BLaER1 treated with 17β-estradiol and CSF1 and Interleukin-3, amounts not matched to agents 10 nM and 100 nM (cell line): Measurements from ENCODE around the gene MARF1.
"Not testable (repeated sequence)": the region's sequence is repeated elsewhere in the genome, so short reads cannot be mapped to it uniquely, and the experiment has no call there.

Experiments
- H3K27ac ChIP-seq, 11 experiments: shearing (Covaris generic); formaldehyde crosslinking; 2 replicates each; pipeline ENCODE4 v1.8.1; 2022
- H3K27me3 ChIP-seq, 11 experiments: shearing (Covaris generic); formaldehyde crosslinking; 2 replicates each; pipeline ENCODE4 v1.8.1; 2022
- H3K36me3 ChIP-seq, 11 experiments: shearing (Covaris generic); formaldehyde crosslinking; 2 replicates each; pipeline ENCODE4 v1.8.1; 2022
- H3K4me1 ChIP-seq, 10 experiments: shearing (Covaris generic); formaldehyde crosslinking; 2 replicates each; pipeline ENCODE4 v1.8.1; 2022
- H3K4me2 ChIP-seq, 11 experiments: shearing (Covaris generic); formaldehyde crosslinking; 2 replicates each; pipeline ENCODE4 v1.8.1; 2022
- H3K4me3 ChIP-seq, 10 experiments: shearing (Covaris generic); formaldehyde crosslinking; 2 replicates each; pipeline ENCODE4 v1.8.1; 2022
- H3K9ac ChIP-seq, 11 experiments: shearing (Covaris generic); formaldehyde crosslinking; 2 replicates each; pipeline ENCODE4 v1.8.1; 2022
- H3K9me3 ChIP-seq, 11 experiments: shearing (Covaris generic); formaldehyde crosslinking; replicated peaks in 1 of 11; 2 replicates each; pipeline ENCODE4 v1.8.1; 2022
- H4K20me1 ChIP-seq, 11 experiments: shearing (Covaris generic); formaldehyde crosslinking; 2 replicates each; pipeline ENCODE4 v1.8.1; 2022
- Cebpa-rat ChIP-seq, 11 experiments: shearing (Covaris generic); IDR thresholded peaks; 2 replicates each; pipeline ENCODE4 v1.8.1; 2022

Gene MARF1

DNA sequence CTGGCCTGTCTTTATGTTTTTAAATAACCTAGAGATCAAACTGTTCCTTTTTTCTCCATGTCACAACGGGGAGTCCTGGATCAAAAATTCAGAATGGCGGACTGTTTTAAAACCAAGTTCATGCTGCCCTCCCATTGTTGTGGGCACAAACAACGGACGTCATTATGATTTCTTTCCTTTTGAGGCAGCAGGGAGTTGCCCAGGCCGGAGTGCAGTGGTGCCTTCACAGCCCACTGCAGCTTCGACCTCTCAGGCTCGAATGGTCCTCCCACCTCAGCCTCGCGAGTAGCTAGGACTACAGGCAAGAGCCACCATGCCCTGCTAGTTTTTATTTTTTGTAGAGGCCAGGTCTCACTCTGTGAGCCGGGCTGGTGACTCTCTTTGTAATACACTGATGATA lies 33.6 kb upstream of the MARF1 start:
- Histone ChIP-seq H3K4me3 (no peak overlapping the region; a peak in 1 of 20 replicates), H4K20me1 (peaks cover 0 to 7% (median 0%) of the 10 kb centered on the region in 11 experiments; a peak in 1 of 22 replicates), H3K27ac (peak overlapping the region in 10 of 11 experiments; percentile 96 to 99 (median 98); a peak in 20 of 22 replicates), H3K27me3 (no peaks in the 10 kb centered on the region), H3K9ac (peak overlapping the region in 4 of 11 experiments; percentile 2 to 83 (median 32); a peak in 6 of 22 replicates), H3K4me2 (peak overlapping the region in 8 of 11 experiments; percentile 82 to 96 (median 90); a peak in 11 of 22 replicates), H3K9me3 (no peaks in the 10 kb centered on the region), H3K36me3 (peaks cover 73 to 90% (median 85%) of the 10 kb centered on the region in 11 experiments), H3K4me1 (peaks cover 41 to 94% (median 81%) of the 10 kb centered on the region in 10 experiments)
- TF ChIP-seq Cebpa-rat (IDR thresholded peaks at IDR 0.05), result no peak

GRCh38 chr16:15674571-15674970 lies 31.6 kb upstream of the MARF1 start:
- peak overlapping the region; percentile 83 to 92 (median 89); a peak in 16 of 22 replicates for H3K9ac ChIP-seq
- H3K36me3 ChIP-seq, result peaks cover 73 to 90% (median 86%) of the 10 kb centered on the region in 11 experiments
- peak overlapping the region in 2 of 10 experiments; percentile 23 to 59; a peak in 1 of 20 replicates for H3K4me3 ChIP-seq
- peaks cover 43 to 97% (median 87%) of the 10 kb centered on the region in 10 experiments for H3K4me1 ChIP-seq
- peak overlapping the region; percentile 96 to 99 (median 98); a peak in 21 of 22 replicates for H3K27ac ChIP-seq
- peak in 2 of 11 experiments; percentile 36 to 47; a peak in 2 of 22 replicates for TF ChIP-seq Cebpa-rat (IDR thresholded peaks at IDR 0.05)
- H3K9me3 ChIP-seq, result no peaks in the 10 kb centered on the region
- H3K27me3 ChIP-seq, result no peaks in the 10 kb centered on the region
- H4K20me1 ChIP-seq, result no peaks in the 10 kb centered on the region
- peak overlapping the region; percentile 79 to 96 (median 88) for H3K4me2 ChIP-seq

GRCh38 chr16:15672514-15673167 lies 29.7 kb upstream of the MARF1 start:
- Histone ChIP-seq H4K20me1 (no peaks in the 10 kb centered on the region; a peak in 1 of 22 replicates), H3K9ac (peak overlapping the region; percentile 83 to 92 (median 89)), H3K4me3 (peak overlapping the region in 8 of 10 experiments; percentile 17 to 59 (median 36); a peak in 14 of 20 replicates), H3K4me1 (peaks cover 42 to 97% (median 81%) of the 10 kb centered on the region in 10 experiments), H3K9me3 (no peaks in the 10 kb centered on the region), H3K27ac (peak overlapping the region; percentile 96 to 99 (median 98)), H3K27me3 (no peaks in the 10 kb centered on the region), H3K36me3 (peaks cover 73 to 90% (median 86%) of the 10 kb centered on the region in 11 experiments), H3K4me2 (peak overlapping the region; percentile 79 to 96 (median 88))
- TF ChIP-seq Cebpa-rat (IDR thresholded peaks at IDR 0.05), result peak; percentile 98 to 100 (median 99)

DNA sequence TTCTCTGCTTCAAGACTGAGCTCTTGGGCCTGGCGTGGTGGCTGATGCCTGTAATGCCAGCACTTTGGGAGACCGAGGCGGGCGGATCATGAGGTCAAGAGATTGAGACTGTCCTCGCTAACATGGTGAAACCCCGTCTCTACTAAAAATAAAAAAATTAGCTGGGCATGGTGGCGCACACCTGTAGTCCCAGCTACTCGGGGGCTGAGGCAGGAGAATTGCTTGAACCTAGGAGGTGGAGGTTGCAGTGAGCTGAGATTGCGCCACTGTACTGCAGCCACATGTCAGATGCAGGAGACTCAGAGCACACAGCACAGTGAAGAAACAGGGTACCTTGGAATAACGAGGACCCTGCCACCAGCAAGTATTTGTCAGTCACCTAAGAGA lies 29.2 kb upstream of the MARF1 start:
- H3K27ac ChIP-seq, result peak overlapping the region; percentile 96 to 99 (median 98)

GRCh38 chr16:15671530-15672117 lies 28.7 kb upstream of the MARF1 start:
- Histone ChIP-seq H3K36me3 (peaks cover 74 to 90% (median 86%) of the 10 kb centered on the region in 11 experiments), H4K20me1 (peaks cover 0 to 4% (median 0%) of the 10 kb centered on the region in 11 experiments; a peak in 2 of 22 replicates), H3K9me3 (no peaks in the 10 kb centered on the region), H3K9ac (peak overlapping the region; percentile 83 to 92 (median 89)), H3K4me3 (peak overlapping the region in 3 of 10 experiments; percentile 9 to 33 (median 23); a peak in 7 of 20 replicates), H3K4me2 (peak overlapping the region; percentile 77 to 96 (median 88)), H3K27ac (peak overlapping the region; percentile 96 to 99 (median 98)), H3K27me3 (no peaks in the 10 kb centered on the region), H3K4me1 (peaks cover 42 to 87% (median 72%) of the 10 kb centered on the region in 10 experiments)
- no peak for TF ChIP-seq Cebpa-rat (IDR thresholded peaks at IDR 0.05)

More for the DNA sequence above, 29.2 kb upstream of the MARF1 start:
- Histone ChIP-seq H3K36me3 (peaks cover 74 to 90% (median 86%) of the 10 kb centered on the region in 11 experiments), H3K4me2 (peak overlapping the region; percentile 77 to 96 (median 88)), H3K4me1 (peaks cover 42 to 92% (median 77%) of the 10 kb centered on the region in 10 experiments), H3K4me3 (peak overlapping the region in 4 of 10 experiments; percentile 9 to 33 (median 25); a peak in 6 of 20 replicates), H3K9ac (peak overlapping the region; percentile 83 to 92 (median 89))
- not testable (repeated sequence) for H4K20me1 ChIP-seq, H3K9me3 ChIP-seq, H3K27me3 ChIP-seq
- TF ChIP-seq Cebpa-rat (IDR thresholded peaks at IDR 0.05), result peak in 3 of 11 experiments; percentile 32 to 64 (median 46); a peak in 3 of 22 replicates

DNA sequence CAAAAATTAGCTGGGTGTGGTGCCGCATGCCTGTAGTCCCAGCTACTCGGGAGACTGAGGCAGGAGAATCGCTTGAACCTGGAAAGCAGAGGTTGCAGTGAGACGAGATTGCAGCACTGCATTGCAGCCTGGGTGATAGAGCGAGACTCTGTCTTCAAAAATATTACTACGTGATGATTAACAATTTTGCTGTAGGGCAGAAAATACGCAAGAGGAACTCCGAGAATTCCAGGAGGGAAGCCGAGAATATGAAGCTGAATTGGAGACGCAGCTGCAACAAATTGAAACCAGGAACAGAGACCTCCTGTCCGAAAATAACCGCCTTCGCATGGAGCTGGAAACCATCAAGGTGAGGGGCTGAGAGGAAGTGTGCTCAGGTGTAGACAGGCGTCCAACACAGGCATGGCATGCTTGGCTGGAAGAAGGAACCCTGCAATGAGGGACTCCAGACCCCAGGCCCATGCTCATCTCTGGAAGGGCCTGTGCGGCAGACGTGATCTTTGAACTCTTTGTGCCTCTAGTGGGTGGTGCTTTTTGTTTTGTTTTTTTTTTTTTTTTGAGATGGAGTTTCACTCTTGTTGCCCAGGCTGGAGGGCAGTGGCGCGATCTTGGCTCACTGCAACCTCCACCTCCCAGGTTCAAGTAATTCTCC lies 24.3 kb upstream of the MARF1 start:
- Histone ChIP-seq H3K36me3 (peaks cover 93 to 100% (median 99%) of the 10 kb centered on the region in 11 experiments), H3K9ac (no peak overlapping the region), H3K4me3 (no peak overlapping the region), H3K9me3 (no peaks in the 10 kb centered on the region), H3K27me3 (no peaks in the 10 kb centered on the region), H3K27ac (peak overlapping the region in 2 of 11 experiments; percentile 8 to 16; a peak in 2 of 22 replicates), H3K4me1 (peaks cover 16 to 50% (median 32%) of the 10 kb centered on the region in 10 experiments), H3K4me2 (no peak overlapping the region), H4K20me1 (peaks cover 7 to 45% (median 35%) of the 10 kb centered on the region in 11 experiments; a peak in 20 of 22 replicates)
- TF ChIP-seq Cebpa-rat (IDR thresholded peaks at IDR 0.05), result no peak

DNA sequence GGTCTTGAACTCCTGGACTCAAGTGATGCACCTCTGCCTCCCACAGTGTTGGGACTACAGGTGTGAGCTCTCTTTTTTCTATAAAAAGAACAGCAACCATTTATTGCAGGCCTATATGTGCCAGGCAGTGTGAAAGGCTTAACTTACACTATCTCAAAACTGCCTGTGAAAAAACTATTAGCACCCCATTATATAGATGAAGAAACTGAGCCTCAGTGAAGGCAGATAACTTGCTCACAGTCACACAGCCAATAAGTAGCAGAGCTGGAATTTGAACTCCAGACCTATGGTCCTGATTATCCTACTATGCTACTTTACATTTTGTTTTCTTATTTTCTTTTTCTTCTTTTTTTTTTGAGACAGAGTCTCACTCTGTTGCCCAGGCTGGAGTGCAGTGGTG lies 22.2 kb upstream of the MARF1 start:
- peaks cover 96 to 100% (median 100%) of the 10 kb centered on the region in 11 experiments for H3K36me3 ChIP-seq

DNA sequence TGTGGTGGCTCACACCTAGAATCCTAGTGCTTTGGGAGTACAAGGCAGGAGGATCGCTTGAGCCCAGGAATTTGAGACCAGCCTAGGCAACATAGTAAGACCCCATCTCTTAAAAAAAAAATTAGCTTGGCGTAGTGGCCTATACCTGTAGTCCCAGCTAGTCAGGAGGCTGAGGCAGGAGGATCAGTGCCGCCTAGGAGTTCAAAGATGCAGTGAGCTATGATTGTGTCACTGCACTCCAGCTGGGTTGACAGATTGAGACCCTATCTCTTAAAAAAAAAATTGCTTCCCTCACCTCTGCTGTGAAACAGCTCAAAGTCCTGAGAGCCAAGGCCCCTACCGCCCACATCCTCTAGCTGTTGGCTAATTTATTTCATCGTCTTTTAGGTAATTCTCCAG lies 17.2 kb upstream of the MARF1 start:
- Histone ChIP-seq H3K27ac (peak overlapping the region in 7 of 11 experiments; percentile 4 to 38 (median 29); a peak in 7 of 22 replicates), H3K9me3 (peaks cover 0 to under 1% (median 0%) of the 10 kb centered on the region in 11 experiments; a peak in 1 of 22 replicates), H4K20me1 (peaks cover 61 to 95% (median 94%) of the 10 kb centered on the region in 11 experiments), H3K36me3 (peaks cover 63 to 95% (median 85%) of the 10 kb centered on the region in 11 experiments), H3K4me2 (peak overlapping the region in 10 of 11 experiments; percentile 30 to 74 (median 58); a peak in 17 of 22 replicates), H3K9ac (peak overlapping the region in 2 of 11 experiments; percentile 3 to 46; a peak in 2 of 22 replicates), H3K4me1 (peaks cover 24 to 57% (median 41%) of the 10 kb centered on the region in 10 experiments), H3K4me3 (no peak overlapping the region), H3K27me3 (no peaks in the 10 kb centered on the region)
- no peak for TF ChIP-seq Cebpa-rat (IDR thresholded peaks at IDR 0.05)

More for the DNA sequence above, 22.2 kb upstream of the MARF1 start:
- Histone ChIP-seq H3K9me3 (no peaks in the 10 kb centered on the region), H3K27ac (no peak overlapping the region; a peak in 2 of 22 replicates), H3K4me2 (no peak overlapping the region), H3K9ac (no peak overlapping the region), H3K27me3 (no peaks in the 10 kb centered on the region), H3K4me3 (no peak overlapping the region), H4K20me1 (peaks cover 18 to 66% (median 56%) of the 10 kb centered on the region in 11 experiments; a peak in 21 of 22 replicates), H3K4me1 (peaks cover 2 to 39% (median 20%) of the 10 kb centered on the region in 10 experiments; a peak in 18 of 20 replicates)
- TF ChIP-seq Cebpa-rat (IDR thresholded peaks at IDR 0.05), result no peak
